Measurements from ENCODE around the gene NCL. TPM values are rescaled to one million over a fixed set of nuclear protein-coding genes. Genes with fewer than 3 reads are reported as not detected.
"Not testable (repeated sequence)": the region's sequence is repeated elsewhere in the genome, so short reads cannot be mapped to it uniquely, and the experiment has no call there.

Gene NCL
- polyA plus RNA-seq, 4 donors = 959 to 1,164 (median 1,129) TPM

DNA sequence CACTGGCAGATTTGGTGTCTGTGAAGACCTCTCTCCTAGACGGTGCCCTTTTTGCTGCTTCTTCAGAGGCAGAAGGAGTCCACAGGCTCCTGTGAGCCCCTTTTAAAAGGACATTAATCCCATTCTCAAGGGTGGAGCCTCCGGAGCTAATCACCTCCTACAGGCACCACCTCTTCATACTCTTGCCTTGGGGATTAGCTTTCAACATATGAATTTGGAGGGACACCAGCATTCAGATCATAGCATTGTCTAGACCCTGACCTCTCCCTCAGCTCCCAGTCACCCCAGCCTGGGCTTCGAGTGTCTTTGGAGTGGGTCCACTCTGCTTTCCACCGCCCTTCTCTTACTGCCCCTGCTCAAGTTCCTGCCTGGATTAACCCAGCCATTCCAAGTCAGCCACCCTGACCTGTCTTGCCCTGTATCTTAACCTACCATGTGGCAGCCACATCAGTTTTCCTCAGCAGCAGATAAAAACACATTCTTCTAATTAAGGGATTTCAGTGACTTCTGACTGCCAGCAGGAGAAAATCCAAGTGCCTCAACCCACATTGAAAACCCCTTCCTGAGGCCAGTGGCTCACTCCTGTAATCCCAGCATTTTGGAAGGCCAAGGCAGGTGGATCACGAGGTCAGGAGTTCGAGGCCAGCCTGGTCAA lies 6.1 kb upstream of the NCL start:
- DNase-seq (ENCODE audit: low read depth in 4 of 4, low spot score in 3 of 4) = no peak

- no peak for DNase-seq (ENCODE audit: low read depth in 4 of 4, low spot score in 3 of 4)
Observed at GRCh38 chr2:231469583-231469950, 5.3 kb upstream of the NCL start.

DNA sequence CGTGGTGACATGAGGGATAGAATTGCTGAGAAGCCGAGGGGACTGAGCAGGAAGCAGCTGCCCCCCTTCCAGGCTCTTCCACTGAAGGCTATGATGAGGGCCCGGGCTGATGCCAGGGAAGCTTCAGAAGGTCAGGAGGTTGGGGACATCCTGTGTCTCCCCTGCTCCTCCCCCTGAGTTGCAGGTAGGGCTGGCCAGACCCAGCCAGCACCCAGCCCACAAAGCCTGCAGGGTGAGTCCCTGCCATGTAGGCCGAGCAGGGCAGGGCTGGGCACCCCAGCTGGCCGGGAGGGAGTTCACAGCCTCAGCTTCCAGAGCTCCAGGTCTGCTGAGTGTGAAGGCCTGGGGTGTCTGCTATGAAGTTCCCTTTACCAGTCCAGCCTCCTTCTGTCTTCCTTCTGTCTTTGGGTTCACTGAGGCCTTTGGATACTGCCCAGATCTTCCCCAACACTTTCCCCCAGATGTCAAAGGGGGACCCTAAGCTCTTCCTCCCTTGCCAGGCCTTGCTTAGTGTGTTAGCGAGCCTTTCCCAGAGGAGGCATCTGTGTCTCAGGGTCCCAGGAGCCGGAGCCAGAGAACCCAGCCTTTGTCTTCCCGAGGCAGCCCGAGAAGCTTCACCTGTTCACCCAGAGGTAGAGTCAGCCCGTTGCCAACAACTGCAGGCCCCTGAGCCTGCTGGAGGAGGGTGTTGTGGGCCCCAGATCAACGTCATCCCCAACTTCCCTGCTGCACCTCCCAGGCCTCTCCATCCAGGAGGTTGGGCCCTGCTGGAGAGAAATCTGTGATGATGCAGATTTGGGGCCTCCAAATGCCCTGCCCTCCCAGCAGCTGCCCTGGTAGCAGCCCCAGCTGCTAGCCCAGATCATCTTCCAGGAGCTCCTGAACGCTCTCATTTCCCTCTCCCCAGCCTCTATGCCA lies 3.6 kb upstream of the NCL start:
- DNase-seq (ENCODE audit: low read depth in 4 of 4, low spot score in 3 of 4) = no peak

DNA sequence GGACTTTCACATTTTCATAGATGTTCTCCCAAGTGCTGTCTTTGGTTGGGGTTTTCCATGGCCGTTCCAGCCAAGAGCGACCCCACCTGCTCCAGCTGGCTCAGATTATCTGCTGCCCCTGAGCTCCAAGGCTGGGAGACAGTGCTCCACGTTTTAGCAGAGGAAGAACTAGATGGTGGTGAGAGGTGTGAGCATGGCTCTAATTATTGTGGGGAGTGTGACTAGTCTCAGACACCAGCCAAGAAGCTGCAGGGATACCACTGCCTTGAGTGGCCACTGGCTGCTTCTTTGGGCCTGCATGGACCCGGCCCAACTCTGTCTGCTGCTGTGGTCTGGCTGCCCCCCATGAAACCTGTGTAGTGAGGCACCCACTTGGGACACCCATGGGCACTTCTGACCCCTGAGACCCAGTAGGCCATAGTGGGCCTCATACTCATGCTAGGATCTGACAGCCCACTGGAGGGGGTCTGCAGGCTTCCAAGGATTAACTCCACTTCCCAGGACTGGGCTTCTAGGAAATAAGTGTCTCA lies 2.8 kb upstream of the NCL start:
- DNase-seq (ENCODE audit: low read depth in 4 of 4, low spot score in 3 of 4) = no peak

GRCh38 chr2:231464576-231465540 lies 574 bp upstream of the NCL start:
- DNase-seq (ENCODE audit: low read depth in 4 of 4, low spot score in 3 of 4) = peak in 3 of 4 donors; percentile 92 to 94 (median 94)

DNA sequence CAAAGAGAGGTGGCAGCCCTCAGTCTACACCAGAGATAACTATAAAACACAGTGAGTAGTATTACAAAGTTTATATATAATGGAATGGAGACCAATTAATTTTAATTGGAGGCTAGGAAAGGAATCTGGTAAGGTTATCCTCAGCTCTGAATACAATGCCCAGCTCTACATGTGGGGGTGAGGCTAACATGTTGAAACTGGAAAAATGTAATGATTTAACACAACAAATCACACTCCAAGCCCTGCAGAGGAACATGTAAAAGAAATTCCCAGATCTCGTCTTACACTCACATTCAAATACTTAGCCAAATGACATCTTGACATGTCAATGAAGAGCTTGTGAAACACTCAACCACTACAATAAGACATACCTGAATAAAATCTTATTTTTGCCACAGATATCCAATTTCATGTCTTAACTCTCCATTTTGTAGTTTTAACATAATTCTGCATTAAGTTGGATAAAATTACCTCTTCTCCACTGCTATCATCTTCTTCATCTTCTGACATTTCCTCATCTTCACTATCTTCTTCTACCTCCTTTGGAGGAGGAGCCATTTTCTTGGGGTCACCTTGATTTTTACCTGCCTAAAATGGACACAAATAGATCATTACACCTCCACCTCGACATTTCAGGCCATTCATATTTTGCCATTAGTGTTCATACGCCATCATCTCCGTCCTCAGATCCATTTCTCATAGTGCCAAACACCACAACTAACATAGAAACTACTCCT lies 1.4 kb downstream of the NCL start:
- no peak for DNase-seq (ENCODE audit: low read depth in 4 of 4, low spot score in 3 of 4)

DNA sequence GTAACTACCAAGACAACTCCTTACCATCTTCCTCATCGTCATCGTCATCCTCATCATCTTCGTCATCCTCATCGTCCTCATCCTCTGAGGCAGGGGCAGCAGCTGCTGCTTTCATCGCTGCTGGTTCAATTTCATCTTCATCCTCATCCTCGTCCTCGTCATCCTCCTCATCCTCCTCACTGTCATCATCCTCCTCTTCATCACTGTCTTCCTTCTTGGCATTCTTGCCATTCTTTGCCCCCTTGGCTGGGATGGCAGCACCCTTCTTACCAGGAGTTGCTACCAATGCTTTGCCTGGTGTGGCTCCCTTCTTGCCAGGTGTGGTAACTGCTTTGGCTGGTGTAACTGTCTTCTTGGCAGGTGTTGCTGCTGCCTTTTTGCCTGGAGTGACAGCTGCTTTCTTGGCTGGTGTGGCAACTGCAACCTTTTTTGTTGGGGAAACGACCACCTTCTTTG lies 2.7 kb downstream of the NCL start:
- DNase-seq (ENCODE audit: low read depth in 4 of 4, low spot score in 3 of 4) = no peak

- DNase-seq (ENCODE audit: low read depth in 4 of 4, low spot score in 3 of 4) = not testable (repeated sequence)
Observed at GRCh38 chr2:231460841-231461240, 3.4 kb downstream of the NCL start.

GRCh38 chr2:231460073-231460835 lies 4.0 kb downstream of the NCL start:
- no peak for DNase-seq (ENCODE audit: low read depth in 4 of 4, low spot score in 3 of 4)

GRCh38 chr2:231458368-231458767 lies 5.9 kb downstream of the NCL start:
- DNase-seq (ENCODE audit: low read depth in 4 of 4, low spot score in 3 of 4) = no peak

DNA sequence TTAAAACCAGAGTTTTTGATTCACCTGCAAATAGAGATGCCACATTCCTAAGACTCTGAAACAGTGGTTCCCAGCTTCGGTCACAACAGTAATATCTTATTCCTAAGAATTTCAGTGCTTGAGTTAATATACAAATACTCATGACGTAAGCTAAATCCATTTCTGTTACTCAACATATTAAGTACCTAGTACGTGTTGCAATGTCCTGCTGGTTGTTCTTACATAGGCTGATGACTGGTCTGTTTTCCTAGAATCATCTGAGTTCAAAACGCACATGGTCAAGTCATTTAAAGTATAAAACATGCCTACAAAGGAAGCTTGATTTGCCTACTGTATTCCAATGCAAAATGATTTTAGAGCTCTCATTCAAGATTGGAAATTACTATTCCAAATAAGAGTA lies 7.2 kb downstream of the NCL start:
- no peak for DNase-seq (ENCODE audit: low read depth in 4 of 4, low spot score in 3 of 4)

DNA sequence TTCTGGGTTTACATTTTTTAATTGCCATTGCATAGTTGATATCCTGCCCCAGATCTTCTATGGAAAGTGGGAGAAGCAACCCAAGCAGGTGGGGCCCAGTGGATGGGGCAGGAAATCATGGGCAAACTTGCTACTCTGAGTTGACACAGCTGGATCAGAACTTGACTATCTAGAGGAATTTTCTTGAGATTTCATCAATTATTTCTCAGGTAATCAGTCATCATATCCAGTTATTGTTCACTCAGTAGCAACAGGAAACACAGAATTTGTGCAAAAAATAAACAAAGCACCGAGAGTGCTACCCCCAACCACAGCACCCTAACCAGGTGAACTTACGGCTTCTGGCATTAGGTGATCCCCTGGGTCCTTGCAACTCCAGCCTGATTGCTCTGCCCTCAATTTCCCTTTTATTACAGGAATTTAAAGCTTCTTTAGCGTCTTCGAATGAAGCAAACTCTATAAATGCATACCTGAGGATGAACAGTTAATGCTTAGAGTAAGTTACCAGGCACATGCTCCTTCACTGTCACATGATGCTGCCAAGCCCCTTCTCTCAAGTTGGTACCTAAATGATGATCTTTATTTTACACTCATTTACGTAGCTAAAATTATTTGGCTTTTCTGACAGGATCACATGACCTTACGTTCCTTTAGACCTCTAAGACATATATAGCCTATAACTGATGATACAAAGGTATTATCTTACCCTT lies 7.8 kb downstream of the NCL start:
- no peak for DNase-seq (ENCODE audit: low read depth in 4 of 4, low spot score in 3 of 4)

DNA sequence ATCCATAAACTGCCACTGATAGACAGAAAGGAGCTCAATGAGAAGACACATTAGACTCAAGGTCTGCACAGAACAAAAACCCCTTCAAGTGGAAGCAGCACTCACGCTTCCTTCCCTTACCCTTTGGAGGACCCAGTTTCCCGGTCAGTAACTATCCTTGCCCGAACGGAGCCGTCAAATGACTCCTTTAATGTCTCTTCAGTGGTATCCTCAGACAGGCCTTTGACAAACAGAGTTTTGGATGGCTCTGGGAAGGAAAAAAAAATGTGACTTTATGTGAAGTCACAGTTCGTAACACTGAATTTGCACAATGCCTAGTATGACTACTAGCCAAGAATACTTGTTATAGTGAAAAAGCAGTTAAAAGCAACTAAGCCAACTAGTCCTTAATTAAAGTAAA lies 8.4 kb downstream of the NCL start:
- no peak for DNase-seq (ENCODE audit: low read depth in 4 of 4, low spot score in 3 of 4)

DNA sequence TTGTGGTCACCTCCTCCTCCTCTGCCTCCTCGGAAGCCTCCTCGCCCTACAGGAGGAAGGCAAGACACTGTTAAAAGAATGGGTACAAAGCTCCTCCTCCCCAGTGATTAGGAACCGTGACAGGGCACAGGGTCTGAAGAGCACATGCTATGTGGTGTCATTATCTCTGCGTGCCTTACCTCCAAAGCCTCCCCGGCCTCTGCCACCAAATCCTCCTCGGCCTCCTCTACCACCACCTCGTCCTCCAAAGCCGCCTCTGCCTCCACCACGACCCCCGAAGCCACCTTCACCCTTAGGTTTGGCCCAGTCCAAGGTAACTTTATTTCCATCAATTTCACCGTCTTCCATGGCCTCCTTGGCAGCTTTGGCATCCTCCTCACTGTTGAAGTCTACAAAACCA lies 9.1 kb downstream of the NCL start:
- no peak for DNase-seq (ENCODE audit: low read depth in 4 of 4, low spot score in 3 of 4)

GRCh38 chr2:231454361-231454791 lies 9.9 kb downstream of the NCL start:
- no peak for DNase-seq (ENCODE audit: low read depth in 4 of 4, low spot score in 3 of 4)

DNA sequence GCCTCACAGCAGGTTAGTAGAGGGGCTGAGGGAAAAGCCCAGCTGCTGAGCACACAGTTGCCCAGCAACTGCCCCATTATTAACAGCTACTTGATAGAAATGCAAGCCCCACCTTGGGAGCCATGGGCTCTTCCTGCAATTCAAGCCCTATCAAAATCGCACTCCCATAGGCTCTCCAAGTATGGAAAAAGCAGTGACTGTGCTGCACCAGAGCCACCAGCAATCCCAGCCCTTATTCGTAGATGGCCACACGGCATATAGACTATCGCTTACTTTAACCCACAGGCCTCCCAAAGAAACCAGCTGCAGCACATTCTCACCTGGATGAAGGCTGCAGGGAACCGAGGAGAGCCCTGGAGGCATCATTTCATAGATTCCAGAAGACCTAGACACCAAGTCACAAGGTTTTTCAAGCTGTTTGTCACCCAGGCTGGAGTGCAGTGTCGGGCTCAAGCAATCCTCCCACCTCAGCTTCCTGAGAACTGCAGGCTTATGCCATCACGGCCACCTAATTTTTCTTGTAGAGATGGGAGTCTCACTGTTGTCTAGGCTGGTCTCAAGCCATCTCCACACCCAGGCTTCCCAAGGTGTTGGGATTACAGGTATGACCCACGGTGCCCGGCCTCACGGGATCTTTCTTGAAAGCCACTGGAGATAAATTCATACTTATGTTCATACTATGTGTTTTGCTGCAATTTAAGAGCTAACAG lies 11.3 kb downstream of the NCL start:
- DNase-seq (ENCODE audit: low read depth in 4 of 4, low spot score in 3 of 4) = no peak

- no peak for DNase-seq (ENCODE audit: low read depth in 4 of 4, low spot score in 3 of 4)
Observed at GRCh38 chr2:231450548-231450989, 13.7 kb downstream of the NCL start.

Data from right renal pelvis (tissue), 4 donors.